HEK293T (cell line): ENCODE results near the gene ANKRD9.

ENCODE experiments used
- HDGF ChIP-seq: fragments of 450-650 bp; IDR thresholded peaks from 2 replicates; pipeline ENCODE4 v1.6.1; 2017; ENCODE audit warnings: antibody characterized with exemption, borderline replicate concordance
- SP1 ChIP-seq: fragments of 450-650 bp; IDR thresholded peaks from 2 replicates; pipeline ENCODE4 v1.6.1; 2017

- no peak for TF ChIP-seq SP1
- no peak for TF ChIP-seq HDGF
These were observed 5.6 kb upstream of the ANKRD9 start for GRCh38 chr14:102514987-102515733.
